Anterior cingulate cortex (tissue), 58 donors: ENCODE data around the gene MAPK13.
"Not testable (repeated sequence)": the region's sequence is repeated elsewhere in the genome, so short reads cannot be mapped to it uniquely, and the experiment has no call there.

ENCODE experiments used
- DNase-seq, 58 donors: peaks; one replicate each; lab custom pipeline; 2025; lab: John Stamatoyannopoulos, UW

The MAPK13 gene

GRCh38 chr6:36113703-36114102 is 16.6 kb upstream of the MAPK13 start:
- DNase-seq, result no peak

- no peak for DNase-seq
Measured at GRCh38 chr6:36114798-36115408, 15.4 kb upstream of the MAPK13 start.

GRCh38 chr6:36115412-36115811 is 14.9 kb upstream of the MAPK13 start:
- DNase-seq, result no peak

- no peak for DNase-seq
Measured at GRCh38 chr6:36116066-36116864, 14.0 kb upstream of the MAPK13 start.

- no peak for DNase-seq
Measured at GRCh38 chr6:36116943-36117342, 13.4 kb upstream of the MAPK13 start.

GRCh38 chr6:36117658-36118549 is 12.4 kb upstream of the MAPK13 start:
- DNase-seq, result no peak

GRCh38 chr6:36118550-36119107 is 11.7 kb upstream of the MAPK13 start:
- DNase-seq, result peak in 1 of 58 donors; percentile 38

GRCh38 chr6:36119209-36119608 is 11.1 kb upstream of the MAPK13 start:
- no peak for DNase-seq

- no peak for DNase-seq
Measured at GRCh38 chr6:36120018-36120417, 10.3 kb upstream of the MAPK13 start.

- no peak for DNase-seq
Measured at GRCh38 chr6:36120539-36120938, 9.8 kb upstream of the MAPK13 start.

GRCh38 chr6:36120979-36121786 is 9.1 kb upstream of the MAPK13 start:
- DNase-seq, result no peak

- DNase-seq, result no peak
Measured at GRCh38 chr6:36121787-36122494, 8.4 kb upstream of the MAPK13 start.

GRCh38 chr6:36122495-36123269 is 7.6 kb upstream of the MAPK13 start:
- DNase-seq, result no peak

- DNase-seq, result peak in 51 of 58 donors; percentile 25 to 79 (median 52)
Measured at GRCh38 chr6:36123270-36124139, 6.8 kb upstream of the MAPK13 start.

- not testable (repeated sequence) for DNase-seq
Measured at GRCh38 chr6:36124346-36124745, 6.0 kb upstream of the MAPK13 start.

- no peak for DNase-seq
Measured at GRCh38 chr6:36124881-36125280, 5.4 kb upstream of the MAPK13 start.

- DNase-seq, result no peak
Measured at GRCh38 chr6:36125575-36125974, 4.7 kb upstream of the MAPK13 start.
